ENCODE measurements around the gene CFAP410. TPM values are rescaled to one million over a fixed set of nuclear protein-coding genes. Genes with fewer than 3 reads are reported as not detected.

Gene CFAP410
- total RNA-seq, 1 experiment from 2014 or later: 8.6 TPM

DNA sequence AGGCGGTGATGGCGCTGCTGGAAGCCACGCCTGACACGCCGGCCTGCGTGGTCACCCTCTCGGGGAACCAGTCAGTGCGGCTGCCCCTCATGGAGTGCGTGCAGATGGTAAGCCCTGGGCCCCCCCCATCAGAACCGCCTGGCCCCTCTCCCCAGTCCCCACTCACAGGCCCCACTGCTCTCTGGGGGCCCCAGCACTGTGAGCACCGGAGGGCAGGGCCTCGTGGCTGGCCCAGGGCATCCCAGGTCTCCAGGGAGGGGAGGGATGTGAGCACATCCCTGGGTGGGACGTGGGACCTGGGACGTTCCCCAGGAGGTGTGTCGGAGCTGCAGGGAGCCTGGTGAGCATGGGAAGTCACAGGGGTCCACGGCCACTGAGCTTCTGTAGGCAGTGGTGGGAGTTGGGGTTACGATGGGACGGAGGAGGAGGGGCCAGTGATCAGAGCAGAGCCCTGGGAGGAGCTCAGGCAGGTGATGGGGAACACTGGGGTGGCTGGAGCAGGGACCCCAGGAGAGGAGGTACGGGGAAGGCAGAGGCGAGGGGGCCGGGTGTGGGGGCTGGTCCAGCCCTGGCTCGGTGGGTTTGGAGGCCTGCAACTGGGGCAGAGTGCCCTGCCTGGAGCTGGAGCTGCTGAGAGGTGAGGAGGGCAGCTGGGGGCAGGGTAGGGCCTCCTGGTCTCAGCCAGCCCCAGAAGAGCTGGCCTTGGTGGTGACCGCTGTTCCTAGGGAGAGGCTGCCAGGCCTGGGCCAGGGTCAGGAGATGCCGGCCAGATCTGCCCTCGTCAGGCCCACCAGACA, 20.5 kb downstream of the CFAP410 start:
- Mint-ChIP-seq H3K4me3 (ENCODE audit: low read depth, unreplicated experiment) (no peak overlapping the region), H3K36me3 (ENCODE audit: insufficient read depth, unreplicated experiment) (peaks cover 19% of the 10 kb centered on the region), H3K27ac (ENCODE audit: unreplicated experiment) (no peak overlapping the region), H3K27me3 (ENCODE audit: unreplicated experiment) (no peaks in the 10 kb centered on the region), H3K4me1 (ENCODE audit: low read depth, unreplicated experiment) (no peaks in the 10 kb centered on the region), H3K9me3 (ENCODE audit: low read depth, unreplicated experiment) (no peaks in the 10 kb centered on the region)
- TF ChIP-seq, protein P1, sequence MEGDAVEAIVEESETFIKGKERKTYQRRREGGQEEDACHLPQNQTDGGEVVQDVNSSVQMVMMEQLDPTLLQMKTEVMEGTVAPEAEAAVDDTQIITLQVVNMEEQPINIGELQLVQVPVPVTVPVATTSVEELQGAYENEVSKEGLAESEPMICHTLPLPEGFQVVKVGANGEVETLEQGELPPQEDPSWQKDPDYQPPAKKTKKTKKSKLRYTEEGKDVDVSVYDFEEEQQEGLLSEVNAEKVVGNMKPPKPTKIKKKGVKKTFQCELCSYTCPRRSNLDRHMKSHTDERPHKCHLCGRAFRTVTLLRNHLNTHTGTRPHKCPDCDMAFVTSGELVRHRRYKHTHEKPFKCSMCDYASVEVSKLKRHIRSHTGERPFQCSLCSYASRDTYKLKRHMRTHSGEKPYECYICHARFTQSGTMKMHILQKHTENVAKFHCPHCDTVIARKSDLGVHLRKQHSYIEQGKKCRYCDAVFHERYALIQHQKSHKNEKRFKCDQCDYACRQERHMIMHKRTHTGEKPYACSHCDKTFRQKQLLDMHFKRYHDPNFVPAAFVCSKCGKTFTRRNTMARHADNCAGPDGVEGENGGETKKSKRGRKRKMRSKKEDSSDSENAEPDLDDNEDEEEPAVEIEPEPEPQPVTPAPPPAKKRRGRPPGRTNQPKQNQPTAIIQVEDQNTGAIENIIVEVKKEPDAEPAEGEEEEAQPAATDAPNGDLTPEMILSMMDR (IDR thresholded peaks at IDR 0.05; ENCODE audit: unreplicated experiment): no peak
- intact Hi-C loops (cut with micrococcal nuclease; ENCODE audit: unreplicated experiment): no loop called here
- CTCF ChIA-PET: no interaction called here
- no peak for DNase-seq
- no TSS peak for BruUV-seq (replicated peaks)

DNA sequence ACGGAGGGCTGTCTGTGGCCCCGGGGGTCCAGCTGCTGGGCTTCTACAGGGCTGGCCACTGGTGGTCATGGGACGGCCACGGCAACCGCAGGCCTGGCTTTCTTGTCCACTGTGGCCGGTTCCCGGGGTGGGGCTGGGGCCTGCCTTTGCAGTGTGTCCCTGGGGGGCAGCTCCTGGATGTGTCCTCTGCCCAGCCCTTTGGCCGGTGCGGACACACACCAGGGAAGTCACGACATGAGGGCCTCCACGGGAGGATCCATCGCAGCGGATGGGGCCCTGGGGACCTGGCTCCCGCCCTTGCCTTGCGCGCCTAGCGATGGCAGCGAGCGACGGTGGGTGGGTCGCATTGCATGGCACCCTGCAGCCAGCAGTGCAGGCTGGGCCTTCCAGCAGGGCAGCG, 21.3 kb downstream of the CFAP410 start:
- BruUV-seq (replicated peaks): no TSS peak
- TF ChIP-seq, protein P1 (IDR thresholded peaks at IDR 0.05; ENCODE audit: unreplicated experiment): no peak
- H3K27ac Mint-ChIP-seq (ENCODE audit: unreplicated experiment): no peak overlapping the region
- CTCF ChIA-PET: no interaction called here
- H3K36me3 Mint-ChIP-seq (ENCODE audit: insufficient read depth, unreplicated experiment): peaks cover 23% of the 10 kb centered on the region
- no peak overlapping the region for H3K4me3 Mint-ChIP-seq (ENCODE audit: low read depth, unreplicated experiment)
- H3K9me3 Mint-ChIP-seq (ENCODE audit: low read depth, unreplicated experiment): no peaks in the 10 kb centered on the region
- no peaks in the 10 kb centered on the region for H3K4me1 Mint-ChIP-seq (ENCODE audit: low read depth, unreplicated experiment)
- intact Hi-C loops (cut with micrococcal nuclease; ENCODE audit: unreplicated experiment): no loop called here
- no peak for DNase-seq
- no peaks in the 10 kb centered on the region for H3K27me3 Mint-ChIP-seq (ENCODE audit: unreplicated experiment)

DNA sequence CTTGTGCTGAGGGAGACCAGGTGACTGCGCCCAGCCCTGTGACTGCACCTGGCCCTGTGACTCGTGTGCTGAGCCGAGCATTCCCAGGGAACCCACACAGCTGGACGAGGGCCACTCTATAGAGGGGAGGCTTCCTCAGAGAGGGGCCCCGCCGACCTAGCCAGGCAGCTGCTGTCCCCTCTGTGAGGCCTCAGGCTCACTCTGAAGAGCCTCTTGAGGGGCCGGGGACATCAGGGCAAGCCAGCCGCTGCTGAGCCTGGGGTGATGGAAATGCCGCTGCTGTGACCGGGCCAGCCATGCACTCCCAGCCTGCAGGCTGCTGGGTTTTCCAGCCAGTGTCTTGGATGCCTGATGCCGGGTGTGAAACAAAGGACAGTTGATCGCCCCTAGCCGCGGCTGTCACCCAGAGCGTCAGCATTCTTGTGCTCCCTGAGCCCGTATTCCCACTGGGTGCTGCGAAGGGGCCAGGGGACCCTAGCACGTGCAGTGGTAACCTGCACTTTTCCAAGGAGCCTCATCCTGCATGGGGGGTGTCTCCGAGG, 21.9 kb downstream of the CFAP410 start:
- no TSS peak for BruUV-seq (replicated peaks)
- no peaks in the 10 kb centered on the region for H3K9me3 Mint-ChIP-seq (ENCODE audit: low read depth, unreplicated experiment)
- no peak overlapping the region for H3K4me3 Mint-ChIP-seq (ENCODE audit: low read depth, unreplicated experiment)
- no peaks in the 10 kb centered on the region for H3K27me3 Mint-ChIP-seq (ENCODE audit: unreplicated experiment)
- no peaks in the 10 kb centered on the region for H3K4me1 Mint-ChIP-seq (ENCODE audit: low read depth, unreplicated experiment)
- H3K27ac Mint-ChIP-seq (ENCODE audit: unreplicated experiment): no peak overlapping the region
- intact Hi-C loops (cut with micrococcal nuclease; ENCODE audit: unreplicated experiment): no loop called here
- no peak for DNase-seq
- H3K36me3 Mint-ChIP-seq (ENCODE audit: insufficient read depth, unreplicated experiment): peaks cover 22% of the 10 kb centered on the region
- CTCF ChIA-PET: no interaction called here
- TF ChIP-seq, protein P1 (IDR thresholded peaks at IDR 0.05; ENCODE audit: unreplicated experiment): no peak

- H3K4me1 Mint-ChIP-seq (ENCODE audit: low read depth, unreplicated experiment): no peaks in the 10 kb centered on the region
- TF ChIP-seq, protein P1 (IDR thresholded peaks at IDR 0.05; ENCODE audit: unreplicated experiment): no peak
- H3K9me3 Mint-ChIP-seq (ENCODE audit: low read depth, unreplicated experiment): no peaks in the 10 kb centered on the region
- H3K27me3 Mint-ChIP-seq (ENCODE audit: unreplicated experiment): no peaks in the 10 kb centered on the region
- no TSS peak for BruUV-seq (replicated peaks)
- no peak overlapping the region for H3K27ac Mint-ChIP-seq (ENCODE audit: unreplicated experiment)
- H3K36me3 Mint-ChIP-seq (ENCODE audit: insufficient read depth, unreplicated experiment): peaks cover 16% of the 10 kb centered on the region
- intact Hi-C loops (cut with micrococcal nuclease; ENCODE audit: unreplicated experiment): no loop called here
- CTCF ChIA-PET: no interaction called here
- no peak overlapping the region for H3K4me3 Mint-ChIP-seq (ENCODE audit: low read depth, unreplicated experiment)
- no peak for DNase-seq
Measured at GRCh38 chr21:44316277-44316900, 22.8 kb downstream of the CFAP410 start.

All from Calu3 (cell line).